GM23248 (cell line): ENCODE measurements around the gene SBK3. TPM values are rescaled to one million over a fixed set of nuclear protein-coding genes. Genes with fewer than 3 reads are reported as not detected.

Experiments used
- DNase-seq: peaks from one replicate; pipeline ENCODE4 v3.0.0-alpha.2; 2015
- H2AFZ ChIP-seq: fragments of 200-600 bp; sonication (generic); 2 replicates; pipeline ENCODE4 v1.6.1; 2016; ENCODE audit warnings: antibody characterized with exemption
- H3F3A ChIP-seq: fragments of 200-600 bp; sonication (generic); 2 replicates; pipeline ENCODE4 v1.6.1; 2016; ENCODE audit warnings: mild to moderate bottlenecking, antibody characterized with exemption, mixed run types; ENCODE audit not compliant: insufficient read depth
- H3K27ac ChIP-seq: fragments of 200-600 bp; sonication (generic); 2 replicates; pipeline ENCODE4 v1.5.1; 2016; ENCODE audit warnings: mild to moderate bottlenecking
- H3K27me3 ChIP-seq: fragments of 200-600 bp; sonication (generic); replicated peaks from 2 replicates; pipeline ENCODE4 v1.6.1; 2016; ENCODE audit warnings: mild to moderate bottlenecking; ENCODE audit not compliant: insufficient read depth
- H3K36me3 ChIP-seq: fragments of 200-600 bp; sonication (generic); 2 replicates; pipeline ENCODE4 v1.6.1; 2016; ENCODE audit warnings: low read depth, mild to moderate bottlenecking
- H3K4me1 ChIP-seq: fragments of 200-600 bp; sonication (generic); 2 replicates; pipeline ENCODE4 v1.6.1; 2016; ENCODE audit warnings: mild to moderate bottlenecking; ENCODE audit not compliant: insufficient read depth
- H3K4me2 ChIP-seq: fragments of 200-600 bp; sonication (generic); one replicate; pipeline ENCODE4 v1.6.1; 2016; ENCODE audit warnings: mild to moderate bottlenecking; ENCODE audit not compliant: unreplicated experiment
- H3K4me3 ChIP-seq: fragments of 200-600 bp; sonication (generic); 2 replicates; pipeline ENCODE4 v1.5.1; 2016; ENCODE audit warnings: mild to moderate bottlenecking
- H3K79me2 ChIP-seq: fragments of 200-600 bp; sonication (generic); 2 replicates; pipeline ENCODE4 v1.6.1; 2016; ENCODE audit warnings: mild to moderate bottlenecking; ENCODE audit not compliant: insufficient read depth
- H3K9ac ChIP-seq: fragments of 200-600 bp; sonication (generic); 2 replicates; pipeline ENCODE4 v1.6.1; 2016; ENCODE audit warnings: mild to moderate bottlenecking
- H3K9me2 ChIP-seq: fragments of 200-600 bp; sonication (generic); 2 replicates; pipeline ENCODE4 v1.6.1; 2016; ENCODE audit warnings: mixed run types, mild to moderate bottlenecking, moderate library complexity; ENCODE audit not compliant: insufficient read depth
- H3K9me3 ChIP-seq: fragments of 200-600 bp; sonication (generic); one replicate; pipeline ENCODE4 v1.6.1; 2017; ENCODE audit warnings: low read depth
- H4K20me1 ChIP-seq: fragments of 200-600 bp; sonication (generic); 2 replicates; pipeline ENCODE4 v1.6.0; 2016; ENCODE audit not compliant: insufficient read depth
- EZH2 ChIP-seq: fragments of 200-600 bp; sonication (generic); IDR thresholded peaks from 2 replicates; pipeline ENCODE4 v1.6.1; 2018; ENCODE audit warnings: antibody characterized with exemption, mild to moderate bottlenecking; ENCODE audit not compliant: insufficient read depth, poor library complexity, severe bottlenecking
- EZH2phosphoT487 ChIP-seq: fragments of 200-600 bp; sonication (generic); IDR thresholded peaks from 2 replicates; pipeline ENCODE4 v1.6.1; 2018; ENCODE audit warnings: antibody characterized with exemption, moderate library complexity, mild to moderate bottlenecking, low read depth; ENCODE audit not compliant: insufficient read depth
- WGBS, 2 experiments: methylation state at CpG; one replicate each; pipeline ENCODE4 v1.1.6; 2015 to 2017; ENCODE audit warnings: low lambda C conversion rate in 2 of 2, low coverage in 1 of 2; ENCODE audit errors: missing lambda C conversion rate in 2 of 2; 5-methylcytosine and 5-hydroxymethylcytosine counted together
- in situ Hi-C: fragments of 300-500 bp; cut with MboI; formaldehyde crosslinking; loops from 2 replicates; pipeline ENCODE4 v1.15.0; 2020
- polyA plus RNA-seq: library from polyadenylated mRNA; unstranded; fragments of >200 nt; fragmentation: Nextera tagmentation; extraction: Ambion mirVana; gene quantifications from 2 replicates; pipeline ENCODE4 v1.2.1, GENCODE V29; 2016
- total RNA-seq: library from RNA; depleted of rRNA; stranded (reverse); fragments of >200 nt; shearing (Covaris generic); gene quantifications from 2 replicates; pipeline ENCODE4 v1.2.3, GENCODE V29; 2014

Gene SBK3
- total and polyA plus RNA-seq, 2 experiments from 2014 or later, result not detected

DNA sequence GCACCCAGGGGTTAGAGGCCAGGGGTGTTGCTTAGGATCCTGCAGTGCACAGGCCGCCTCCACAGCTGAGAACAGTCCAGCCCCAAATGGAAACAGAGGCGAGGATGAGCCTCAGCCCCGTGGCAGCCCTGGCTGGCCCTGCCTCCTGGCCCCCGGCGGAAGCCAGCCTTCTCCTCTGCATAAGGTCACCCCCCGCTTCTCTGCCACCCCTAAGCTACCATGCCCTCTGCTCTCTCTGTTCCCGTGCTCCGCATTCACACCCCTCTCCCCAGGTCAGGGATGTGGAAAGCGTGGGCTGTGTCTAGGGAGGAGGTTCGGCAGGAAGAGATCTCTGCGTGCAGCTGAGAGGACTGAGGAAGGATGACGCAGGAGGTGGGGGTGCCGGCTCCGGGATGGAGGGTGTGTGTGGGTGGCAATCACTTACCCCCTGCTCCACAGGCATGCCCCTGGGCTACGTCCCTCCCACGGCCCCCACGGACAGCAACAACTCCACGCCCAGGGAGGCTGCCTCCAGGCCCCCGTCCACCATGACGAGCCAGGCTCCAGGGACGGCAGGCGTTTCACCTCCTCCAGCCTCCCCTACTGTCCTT is 51.1 kb downstream of the SBK3 start:
- Histone ChIP-seq H3K36me3 (no peaks in the 10 kb centered on the region), H3K27ac (no peak overlapping the region), H3K27me3 (no peaks in the 10 kb centered on the region), H3K9me2 (no peaks in the 10 kb centered on the region), H3F3A (no peaks in the 10 kb centered on the region), H3K4me2 (no peak overlapping the region), H4K20me1 (no peaks in the 10 kb centered on the region), H3K4me3 (peak overlapping the region; percentile 14), H3K9me3 (no peaks in the 10 kb centered on the region), H3K9ac (peak overlapping the region; percentile 20; the same call in 1 of the 2 replicates), H3K79me2 (no peaks in the 10 kb centered on the region), H3K4me1 (peaks cover 10% of the 10 kb centered on the region; the same call in 1 of the 2 replicates), H2AFZ (no peak overlapping the region)
- 76 to 79% methylated on average over 13 to 22 of the region's 22 CpGs for WGBS, 2 experiments
- in situ Hi-C loops, result no loop called here
- no peak for DNase-seq
- TF ChIP-seq EZH2, result no peak
- no peak for TF ChIP-seq EZH2phosphoT487

- H3F3A ChIP-seq, result no peaks in the 10 kb centered on the region
- peak overlapping the region; percentile 65 for H3K9ac ChIP-seq
- H3K4me3 ChIP-seq, result peak overlapping the region; percentile 56
- in situ Hi-C loops, result no loop called here
- WGBS, 2 experiments, result 52 to 62% methylated on average over 18 to 36 of the region's 38 CpGs
- DNase-seq, result no peak
- no peaks in the 10 kb centered on the region for H3K9me2 ChIP-seq
- H3K4me1 ChIP-seq, result peaks cover 10% of the 10 kb centered on the region; the same call in 1 of the 2 replicates
- H2AFZ ChIP-seq, result peak overlapping the region; percentile 58
- H3K36me3 ChIP-seq, result no peaks in the 10 kb centered on the region
- H3K4me2 ChIP-seq, result peak overlapping the region; percentile 71
- no peaks in the 10 kb centered on the region for H4K20me1 ChIP-seq
- peak overlapping the region; percentile 48 for H3K27ac ChIP-seq
- no peaks in the 10 kb centered on the region for H3K9me3 ChIP-seq
- TF ChIP-seq EZH2, result no peak
- no peak for TF ChIP-seq EZH2phosphoT487
- no peaks in the 10 kb centered on the region for H3K27me3 ChIP-seq
- no peaks in the 10 kb centered on the region for H3K79me2 ChIP-seq
Measured at GRCh38 chr19:55493645-55494171, 51.6 kb downstream of the SBK3 start.

DNA sequence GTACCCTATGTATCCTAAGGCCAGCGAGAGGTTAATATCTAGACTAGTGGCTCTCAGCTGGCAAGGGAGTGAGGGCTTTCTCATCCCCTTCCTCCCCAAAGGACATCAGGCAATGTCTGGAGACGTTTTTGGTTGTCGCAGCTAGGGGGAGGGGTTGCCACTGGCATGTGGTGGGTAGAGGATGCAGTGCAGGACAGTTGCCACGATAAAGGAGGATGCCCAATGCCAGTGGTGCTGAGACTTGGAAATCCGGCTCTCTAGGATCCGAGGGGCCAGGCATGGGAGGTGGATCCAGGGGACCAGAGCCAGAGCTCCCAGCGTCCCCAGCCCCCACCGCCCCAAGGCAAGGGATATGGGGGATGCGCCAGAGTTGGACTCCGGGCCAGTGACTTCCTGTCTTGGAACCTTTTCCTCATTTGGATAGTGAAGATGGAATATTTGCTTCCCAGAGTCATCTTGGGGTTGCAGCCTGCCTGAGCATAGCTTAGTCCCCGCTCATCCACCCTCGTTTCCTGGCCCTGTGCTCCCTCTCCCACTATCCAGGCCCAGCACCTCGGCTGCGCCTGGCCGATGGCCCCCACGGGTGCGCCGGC is 52.2 kb downstream of the SBK3 start:
- Histone ChIP-seq H3K4me2 (peak overlapping the region; percentile 71), H4K20me1 (no peaks in the 10 kb centered on the region), H3K4me3 (peak overlapping the region; percentile 56), H3K9me3 (no peaks in the 10 kb centered on the region), H3F3A (no peaks in the 10 kb centered on the region), H3K4me1 (peaks cover 14% of the 10 kb centered on the region; the same call in 1 of the 2 replicates), H3K9me2 (no peaks in the 10 kb centered on the region), H3K27ac (peak overlapping the region; percentile 48), H3K79me2 (no peaks in the 10 kb centered on the region), H3K36me3 (no peaks in the 10 kb centered on the region), H3K9ac (peak overlapping the region; percentile 65), H3K27me3 (no peaks in the 10 kb centered on the region), H2AFZ (peak overlapping the region; percentile 58)
- DNase-seq, result peak; percentile 74
- TF ChIP-seq EZH2 (no peak), EZH2phosphoT487 (no peak)
- in situ Hi-C loops, result no loop called here
- WGBS, 2 experiments, result 14 to 19% methylated on average over 15 to 18 of the region's 18 CpGs

DNA sequence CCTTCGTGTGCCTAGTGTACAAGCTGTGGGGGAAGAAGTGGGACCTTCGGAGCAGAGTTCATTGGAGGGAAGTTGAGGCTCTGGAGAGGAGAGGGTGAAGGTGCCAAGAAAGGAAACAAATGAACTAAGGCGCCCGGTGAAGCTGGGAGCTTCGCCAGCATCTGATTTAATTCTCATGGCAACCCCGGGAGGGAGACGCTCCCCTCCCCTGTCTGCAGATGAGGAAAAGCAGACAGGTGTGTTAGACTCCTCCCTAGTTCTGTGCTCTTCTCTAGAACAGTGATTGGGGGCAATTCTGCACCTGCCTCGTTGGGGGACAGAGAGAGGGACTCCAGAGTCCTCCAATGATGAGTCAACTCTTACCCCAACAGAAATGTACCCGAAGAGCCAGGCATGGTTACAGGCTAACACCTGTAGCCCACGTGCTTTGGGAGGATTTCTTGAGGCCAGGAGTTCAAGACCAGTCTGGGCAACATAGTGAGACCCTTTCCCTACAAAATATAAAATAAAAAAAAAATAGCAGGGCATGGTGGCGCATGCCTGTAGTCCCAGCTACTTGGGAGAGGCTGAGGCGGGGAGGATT is 52.9 kb downstream of the SBK3 start:
- Histone ChIP-seq H3K36me3 (no peaks in the 10 kb centered on the region), H2AFZ (no peak overlapping the region), H3K79me2 (no peaks in the 10 kb centered on the region), H3K9ac (no peak overlapping the region), H3K27me3 (no peaks in the 10 kb centered on the region), H3K9me2 (no peaks in the 10 kb centered on the region), H3F3A (no peaks in the 10 kb centered on the region), H3K27ac (no peak overlapping the region), H3K4me2 (no peak overlapping the region), H4K20me1 (no peaks in the 10 kb centered on the region), H3K4me1 (peaks cover 14% of the 10 kb centered on the region), H3K4me3 (no peak overlapping the region), H3K9me3 (no peaks in the 10 kb centered on the region)
- DNase-seq, result no peak
- no peak for TF ChIP-seq EZH2phosphoT487
- in situ Hi-C loops, result no loop called here
- 66 to 68% methylated on average over 12 of the region's 12 CpGs for WGBS, 2 experiments
